OCI-LY7 (cell line): ENCODE results near the gene CCNI2. TPM values are rescaled to one million over a fixed set of nuclear protein-coding genes. Genes with fewer than 3 reads are reported as not detected.

Source experiments
- BruUV-seq: library from RNA; stranded (reverse); fragments of 400-500 nt; replicated peaks from 2 replicates; lab custom pipeline; 2021; lab: Mats Ljungman, UMichigan
- CTCF ChIA-PET: fragments of 300-600 bp; sonication (Branson Sonifier 250); formaldehyde crosslinking; loops from one replicate; lab custom pipeline; 2022; ENCODE audit warnings: antibody characterized with exemption; ENCODE audit not compliant: unreplicated experiment; lab: Charles Lee
- POLR2A ChIA-PET: fragments of 300-600 bp; sonication (Branson Sonifier 250); formaldehyde crosslinking; loops from one replicate; lab custom pipeline; 2022; ENCODE audit warnings: antibody characterized with exemption; lab: Charles Lee
- DNase-seq: peaks from one replicate; pipeline ENCODE4 v3.0.0-alpha.2; 2015; ENCODE audit warnings: low spot score
- H2AFZ ChIP-seq: fragments of 200-600 bp; sonication (generic), shearing (Covaris generic); 2 replicates; pipeline ENCODE4 v1.6.1; 2014; ENCODE audit warnings: mild to moderate bottlenecking, antibody characterized with exemption, low read length, moderate library complexity
- H3K27ac ChIP-seq: fragments of 200-600 bp; sonication (generic); 2 replicates; pipeline ENCODE4 v1.5.1; 2014; ENCODE audit warnings: mixed run types, low read depth, mild to moderate bottlenecking, moderate library complexity, low read length, inconsistent platforms; ENCODE audit not compliant: poor library complexity, severe bottlenecking
- H3K36me3 ChIP-seq: fragments of 200-600 bp; sonication (generic); 2 replicates; pipeline ENCODE4 v1.6.1; 2014; ENCODE audit warnings: mild to moderate bottlenecking, antibody characterized with exemption, low read length, moderate library complexity, mixed read lengths; ENCODE audit not compliant: insufficient read depth
- H3K4me1 ChIP-seq: fragments of 200-600 bp; sonication (generic); 2 replicates; pipeline ENCODE4 v1.5.1; 2014; ENCODE audit warnings: mild to moderate bottlenecking, low read length; ENCODE audit not compliant: insufficient read depth, poor library complexity, severe bottlenecking
- H3K4me2 ChIP-seq: fragments of 200-600 bp; sonication (generic); 2 replicates; pipeline ENCODE4 v1.6.1; 2014; ENCODE audit warnings: mild to moderate bottlenecking, low read length
- H3K4me3 ChIP-seq: fragments of 200-600 bp; sonication (generic); 2 replicates; pipeline ENCODE4 v1.5.1; 2014; ENCODE audit warnings: mild to moderate bottlenecking, low read depth, low read length; ENCODE audit not compliant: poor library complexity, severe bottlenecking
- H3K79me2 ChIP-seq: fragments of 200-600 bp; sonication (generic); 2 replicates; pipeline ENCODE4 v1.6.1; 2016; ENCODE audit warnings: low read depth, mild to moderate bottlenecking, low read length, moderate library complexity, mixed read lengths; ENCODE audit not compliant: insufficient read depth
- H3K9me2 ChIP-seq: fragments of 200-600 bp; sonication (generic); 2 replicates; pipeline ENCODE4 v1.6.1; 2016; ENCODE audit warnings: mild to moderate bottlenecking, low read length, mixed read lengths; ENCODE audit not compliant: insufficient read depth
- H3K9me3 ChIP-seq: fragments of 200-600 bp; sonication (generic); 2 replicates; pipeline ENCODE4 v1.6.1; 2014; ENCODE audit warnings: mild to moderate bottlenecking, mixed run types, low read length, mixed read lengths
- H4K20me1 ChIP-seq: fragments of 200-600 bp; sonication (generic); 2 replicates; pipeline ENCODE4 v1.6.1; 2014; ENCODE audit warnings: mild to moderate bottlenecking, antibody characterized with exemption, low read length, moderate library complexity, mixed read lengths; ENCODE audit not compliant: insufficient read depth
- CTCF ChIP-seq: fragments of 200-600 bp; sonication (generic); conservative IDR thresholded peaks from 2 replicates; pipeline ENCODE4 v1.5.1; 2014; ENCODE audit warnings: mild to moderate bottlenecking, antibody characterized with exemption, low read length, moderate library complexity, mixed read lengths
- EZH2phosphoT487 ChIP-seq: fragments of 200-600 bp; sonication (generic); IDR thresholded peaks from 2 replicates; pipeline ENCODE4 v1.6.1; 2018; ENCODE audit warnings: low read depth, borderline replicate concordance, mild to moderate bottlenecking, mixed run types, antibody characterized with exemption, low read length, moderate library complexity, mixed read lengths
- intact Hi-C: fragments of 100-400 bp; cut with micrococcal nuclease; formaldehyde crosslinking; loops from one replicate; pipeline ENCODE4 v1.10.0; 2022; ENCODE audit not compliant: unreplicated experiment
- total RNA-seq, 2 experiments: library from RNA; depleted of rRNA in 1 of 2; stranded (reverse); fragments of >200 nt in 1 of 2; shearing (Covaris generic) in 1 of 2; gene quantifications; 2 replicates each; pipeline ENCODE4 v1.2.3, GENCODE V29; 2014 to 2022

The CCNI2 gene
- total RNA-seq, 2 experiments from 2014 or later = not detected

DNA sequence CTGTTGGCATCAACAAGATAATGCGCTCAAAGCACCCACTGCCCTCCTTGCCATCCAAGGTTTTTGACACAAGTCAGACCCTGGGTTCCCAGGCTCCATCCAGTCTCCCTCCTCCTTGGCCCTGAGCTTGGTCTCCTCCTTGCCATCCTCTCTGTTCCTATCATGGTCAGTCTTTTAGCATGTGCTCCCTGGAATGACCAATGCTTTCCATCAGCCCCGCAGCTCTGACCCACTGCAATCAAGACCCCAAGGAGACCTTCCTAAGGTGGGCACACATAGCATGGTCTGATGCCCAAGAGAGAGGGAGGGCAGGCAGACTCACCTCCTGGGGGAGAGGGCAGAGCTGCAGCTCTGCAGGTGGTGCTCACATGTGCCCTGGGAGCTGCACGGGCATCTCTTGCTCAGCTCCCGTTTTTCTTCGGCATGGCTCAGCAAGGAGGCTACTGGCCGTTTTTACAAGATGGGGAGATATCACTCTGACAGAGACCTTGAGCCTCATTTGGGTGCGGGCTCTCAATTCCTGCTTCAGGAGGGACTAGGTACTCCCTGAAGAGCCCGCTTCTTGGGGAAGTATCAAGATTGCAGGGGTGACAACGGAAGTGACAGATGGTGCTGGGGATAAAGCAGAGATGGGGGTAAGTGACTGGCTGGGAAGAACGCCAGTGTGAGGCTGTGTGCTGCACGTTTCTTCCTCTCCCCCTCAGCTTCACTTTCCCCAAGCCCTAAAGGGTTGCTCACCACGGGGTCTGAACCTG lies 26.6 kb downstream of the CCNI2 start:
- ChIA-PET POLR2A (interaction anchor here (1.0 kb wide), 1 partner anchor 36 kb away, joined by 4 read pairs; no protein-coding TSS in a partner anchor), CTCF (no interaction called here)
- H3K4me1 ChIP-seq = peaks cover 7% of the 10 kb centered on the region
- no TSS peak for BruUV-seq
- no peak overlapping the region; the same call in 1 of the 2 replicates for H3K4me2 ChIP-seq
- H3K9me2 ChIP-seq = no peaks in the 10 kb centered on the region
- H3K4me3 ChIP-seq = no peak overlapping the region
- intact Hi-C loops = no loop called here
- H3K36me3 ChIP-seq = no peaks in the 10 kb centered on the region
- H4K20me1 ChIP-seq = no peaks in the 10 kb centered on the region
- no peaks in the 10 kb centered on the region for H3K9me3 ChIP-seq
- no peaks in the 10 kb centered on the region for H3K79me2 ChIP-seq
- no peak overlapping the region for H2AFZ ChIP-seq
- no peak for DNase-seq
- no peak for TF ChIP-seq EZH2phosphoT487
- no peak for TF ChIP-seq CTCF
- H3K27ac ChIP-seq = no peak overlapping the region

- ChIA-PET POLR2A (interaction anchor here (1.0 kb wide), 1 partner anchor 37 kb away, joined by 4 read pairs; no protein-coding TSS in a partner anchor), CTCF (no interaction called here)
- no peak for DNase-seq
- no peaks in the 10 kb centered on the region for H3K9me2 ChIP-seq
- no peak overlapping the region for H3K27ac ChIP-seq
- H3K79me2 ChIP-seq = no peaks in the 10 kb centered on the region
- peaks cover 7% of the 10 kb centered on the region for H3K4me1 ChIP-seq
- no peaks in the 10 kb centered on the region for H4K20me1 ChIP-seq
- no peak for TF ChIP-seq CTCF
- no peak for TF ChIP-seq EZH2phosphoT487
- H3K36me3 ChIP-seq = no peaks in the 10 kb centered on the region
- intact Hi-C loops = no loop called here
- H3K9me3 ChIP-seq = no peaks in the 10 kb centered on the region
- H3K4me2 ChIP-seq = no peak overlapping the region; the same call in 1 of the 2 replicates
- no peak overlapping the region for H2AFZ ChIP-seq
- no TSS peak for BruUV-seq
- H3K4me3 ChIP-seq = no peak overlapping the region
Observed at GRCh38 chr5:132774406-132774805, 27.2 kb downstream of the CCNI2 start.

GRCh38 chr5:132774896-132775295 lies 27.7 kb downstream of the CCNI2 start:
- Histone ChIP-seq H3K9me2 (no peaks in the 10 kb centered on the region), H3K4me3 (no peak overlapping the region), H3K4me1 (peaks cover 7% of the 10 kb centered on the region), H3K27ac (no peak overlapping the region), H3K4me2 (no peak overlapping the region), H3K79me2 (no peaks in the 10 kb centered on the region), H3K9me3 (no peaks in the 10 kb centered on the region), H4K20me1 (no peaks in the 10 kb centered on the region), H3K36me3 (no peaks in the 10 kb centered on the region), H2AFZ (no peak overlapping the region)
- intact Hi-C loops = no loop called here
- DNase-seq = no peak
- ChIA-PET CTCF (no interaction called here), POLR2A (no interaction called here)
- BruUV-seq = no TSS peak
- TF ChIP-seq CTCF (no peak), EZH2phosphoT487 (no peak)
